HG02571 (cell line): Measurements from ENCODE around the gene FRMD6.
"Not testable (repeated sequence)": the region's sequence is repeated elsewhere in the genome, so short reads cannot be mapped to it uniquely, and the experiment has no call there.

Experiments
- ATAC-seq: cut with Tn5 transposase; IDR thresholded peaks from one replicate; pipeline ENCODE4 v1.9.1; 2021; ENCODE audit warnings: mild to moderate bottlenecking, moderate library complexity; ENCODE audit not compliant: unreplicated experiment

FRMD6 gene

DNA sequence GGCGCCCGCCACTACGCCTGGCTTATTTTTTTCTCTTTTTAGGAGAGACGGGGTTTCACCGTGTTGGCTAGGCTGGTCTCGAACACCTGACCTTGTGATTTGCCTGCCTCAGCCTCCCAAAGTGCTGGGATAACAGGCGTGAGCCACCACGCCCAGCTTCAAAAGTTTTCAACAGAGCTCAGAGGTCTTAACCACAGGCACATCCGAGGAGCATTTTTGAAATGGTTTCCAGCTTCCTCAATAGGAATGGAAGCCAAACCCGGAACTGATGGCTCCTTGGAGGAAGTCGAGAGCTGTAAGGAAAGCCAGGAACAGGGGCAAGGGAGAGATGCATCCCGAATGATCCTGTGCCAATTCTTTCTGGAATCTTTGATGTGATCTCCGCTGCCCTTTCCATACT is 114.0 kb downstream of the FRMD6 start:
- ATAC-seq: not testable (repeated sequence)

DNA sequence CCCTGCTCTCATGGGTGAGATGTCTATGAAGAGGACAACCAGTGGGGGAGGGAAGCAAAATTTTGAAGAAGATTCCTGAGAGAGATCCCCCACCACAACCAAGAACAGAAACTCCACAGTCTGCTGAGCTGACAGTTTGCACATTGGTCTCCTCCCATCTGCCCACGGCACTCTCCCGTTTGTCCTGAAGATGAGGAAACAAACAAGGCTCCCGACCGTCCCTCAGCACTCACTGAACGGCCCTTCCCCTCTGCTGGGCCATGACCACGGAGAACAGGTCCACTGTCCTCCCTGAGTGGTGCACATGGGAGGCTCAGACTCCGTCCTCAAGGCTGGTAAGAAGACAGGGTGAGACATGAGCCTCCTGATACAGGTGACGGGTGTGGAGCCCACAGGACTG is 114.9 kb downstream of the FRMD6 start:
- ATAC-seq: not testable (repeated sequence)

DNA sequence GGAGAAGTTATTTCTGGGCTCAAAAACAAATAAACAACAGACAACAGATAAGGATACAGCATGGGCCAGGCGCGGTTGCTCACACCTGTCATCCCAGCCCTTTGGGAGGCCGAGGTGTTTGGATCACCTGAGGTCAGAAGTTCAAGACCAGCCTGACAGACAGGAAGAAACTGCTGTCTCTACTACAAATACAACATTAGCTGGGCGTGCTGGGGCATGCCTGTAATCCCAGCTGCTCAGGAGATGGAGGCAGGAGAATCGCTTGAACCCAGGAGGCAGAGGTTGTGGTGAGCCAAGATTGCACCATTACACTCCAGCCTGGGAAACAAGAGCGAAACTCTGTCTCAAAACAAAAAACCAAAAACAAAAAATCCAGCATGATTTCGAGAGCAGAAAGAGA is 117.6 kb downstream of the FRMD6 start:
- not testable (repeated sequence) for ATAC-seq

DNA sequence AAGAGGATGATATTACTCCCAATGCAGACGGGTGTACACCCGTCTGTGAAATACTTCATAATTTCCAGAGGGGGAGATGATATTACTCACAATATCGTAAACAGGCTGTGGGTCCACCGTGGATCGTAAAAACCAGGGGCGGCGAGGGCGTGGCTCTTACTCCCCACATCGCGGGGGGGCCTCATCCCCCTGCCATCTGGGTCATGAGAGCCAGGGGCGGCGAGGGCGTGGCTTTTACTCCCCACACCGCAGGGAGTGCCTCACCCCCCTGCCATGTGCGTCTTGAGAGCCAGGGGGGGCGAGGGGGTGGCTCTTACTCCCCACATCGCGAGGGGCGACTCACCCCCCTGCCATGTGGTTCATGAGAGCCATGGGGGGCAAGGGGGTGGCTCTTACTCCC is 122.5 kb downstream of the FRMD6 start:
- no peak for ATAC-seq

DNA sequence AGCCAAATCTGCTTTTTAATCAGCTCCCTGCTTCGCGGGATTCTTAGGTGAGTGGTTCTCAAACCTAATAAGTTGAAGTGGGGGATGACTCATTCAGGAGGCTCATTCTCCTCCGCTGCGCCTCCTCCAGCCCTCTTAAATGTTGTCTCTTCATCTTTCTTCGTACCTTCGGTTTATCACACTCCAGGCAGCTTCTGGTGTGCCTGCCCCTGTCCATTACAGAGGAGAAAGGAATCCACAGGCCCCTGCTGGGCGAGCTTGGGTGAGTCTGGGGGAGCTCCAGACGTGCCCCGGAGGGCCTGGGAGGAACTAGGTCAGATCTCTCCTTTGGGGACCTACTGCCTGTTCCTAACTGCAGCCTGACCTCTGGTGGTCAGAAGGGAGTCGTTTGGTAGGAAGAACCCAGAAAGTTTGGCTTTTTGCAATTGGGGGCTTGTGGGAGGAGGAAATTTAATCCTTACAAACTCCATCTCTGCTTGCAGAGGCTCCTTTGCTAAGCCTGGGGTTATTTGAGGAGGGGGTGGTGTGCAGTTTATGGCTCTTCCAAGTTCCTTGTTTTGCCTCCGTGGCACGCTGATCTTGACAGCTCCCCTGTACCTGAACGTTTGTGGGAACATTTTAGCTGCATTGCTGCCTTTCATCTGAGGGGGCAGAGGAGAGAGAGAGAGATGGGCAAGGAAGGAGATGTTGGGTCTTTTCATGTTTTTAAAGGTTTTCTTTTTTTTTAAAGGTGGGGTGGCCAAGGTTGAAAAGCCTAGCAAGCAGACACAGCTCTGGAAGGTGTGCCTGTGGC is 124.6 kb downstream of the FRMD6 start:
- ATAC-seq: no peak

DNA sequence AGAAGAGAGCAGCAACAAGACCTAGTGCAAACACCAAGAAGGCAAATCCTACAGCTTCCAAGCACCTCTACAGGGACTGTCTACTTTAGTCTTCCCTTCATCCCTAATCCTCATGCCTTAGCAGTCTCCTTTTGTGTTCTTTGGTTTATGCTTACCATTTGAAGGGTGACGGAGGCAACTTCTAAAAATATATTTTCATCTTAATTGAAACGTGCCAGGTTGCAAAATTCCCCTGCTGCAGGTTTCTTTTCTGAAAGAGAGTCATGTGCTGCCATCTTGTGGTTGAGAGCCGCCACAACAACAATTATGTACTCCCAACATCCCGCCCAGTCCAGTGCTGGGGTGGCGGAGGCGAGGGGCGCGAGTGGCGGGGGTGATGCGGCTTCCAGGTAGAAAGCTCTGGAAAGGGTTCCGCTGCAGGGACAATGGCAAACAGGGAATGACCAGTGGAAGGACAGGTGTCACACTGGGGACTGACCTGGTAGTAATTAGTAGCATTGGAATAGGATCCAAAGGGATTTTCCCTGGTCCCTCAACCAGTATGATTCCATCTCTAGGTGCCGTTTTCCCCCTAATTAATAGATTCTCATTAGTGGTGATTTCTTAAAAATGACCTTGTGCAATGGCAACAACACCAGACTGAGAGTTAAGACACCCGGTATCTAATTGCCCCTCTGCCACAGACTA is 128.4 kb downstream of the FRMD6 start:
- ATAC-seq: no peak
